Mesenchymal stem cell (in vitro differentiated cells and primary cell): ENCODE results near the gene ARHGAP33.

ENCODE experiments used
- DNase-seq: peaks from one replicate; pipeline ENCODE4 v3.0.0-alpha.2; 2013
- H2AFZ ChIP-seq: one replicate; pipeline ENCODE4 v1.6.1; 2013; ENCODE audit warnings: low read depth, mild to moderate bottlenecking, control low read depth, inconsistent platforms, low read length, moderate library complexity
- H2AK5ac ChIP-seq: 2 replicates; pipeline ENCODE4 v1.6.1; 2013; ENCODE audit warnings: low read length, moderate library complexity, mild to moderate bottlenecking, inconsistent platforms; ENCODE audit not compliant: severe bottlenecking
- H2BK120ac ChIP-seq: one replicate; pipeline ENCODE4 v1.6.1; 2013; ENCODE audit warnings: low read depth, mild to moderate bottlenecking, inconsistent platforms, low read length, moderate library complexity
- H2BK12ac ChIP-seq, 2 experiments: one replicate each; pipeline ENCODE4 v1.6.1; 2013; ENCODE audit warnings: inconsistent platforms in 2 of 2, low read length in 2 of 2, mild to moderate bottlenecking in 2 of 2, moderate library complexity in 2 of 2, control low read depth in 1 of 2
- H2BK15ac ChIP-seq: one replicate; pipeline ENCODE4 v1.6.1; 2013; ENCODE audit warnings: mild to moderate bottlenecking, low read depth, inconsistent platforms; ENCODE audit not compliant: poor library complexity, severe bottlenecking
- H2BK5ac ChIP-seq: 2 replicates; pipeline ENCODE4 v1.6.1; 2013; ENCODE audit warnings: low read depth, mild to moderate bottlenecking, low read length, control low read depth, inconsistent platforms; ENCODE audit not compliant: poor library complexity, severe bottlenecking
- H3K14ac ChIP-seq, 2 experiments: one replicate each; pipeline ENCODE4 v1.6.1; 2013; ENCODE audit warnings: inconsistent platforms in 2 of 2, low read length in 2 of 2, control low read depth in 1 of 2, mild to moderate bottlenecking in 1 of 2, moderate library complexity in 1 of 2
- H3K18ac ChIP-seq, 2 experiments: one replicate each; pipeline ENCODE4 v1.6.1; 2013; ENCODE audit warnings: inconsistent platforms in 2 of 2, low read length in 2 of 2, control low read depth in 1 of 2, low read depth in 1 of 2, mild to moderate bottlenecking in 1 of 2
- H3K23ac ChIP-seq, 2 experiments: one replicate each; pipeline ENCODE4 v1.6.1; 2013; ENCODE audit warnings: inconsistent platforms in 2 of 2, low read length in 2 of 2, mild to moderate bottlenecking in 2 of 2, moderate library complexity in 2 of 2, control low read depth in 1 of 2
- H3K27ac ChIP-seq: 2 replicates; pipeline ENCODE4 v1.5.1; 2013; ENCODE audit warnings: mild to moderate bottlenecking, moderate library complexity, low read length, control low read depth, inconsistent platforms; ENCODE audit not compliant: poor library complexity, severe bottlenecking
- H3K27me3 ChIP-seq, 2 experiments: 2 replicates each; pipeline versions ENCODE4 v1.6.1 to v1.7.0; 2013; ENCODE audit warnings: low read length in 2 of 2, mild to moderate bottlenecking in 2 of 2, moderate library complexity in 2 of 2, control low read depth in 1 of 2, inconsistent platforms in 1 of 2; ENCODE audit not compliant: control insufficient read depth in 1 of 2, insufficient read depth in 1 of 2
- H3K36me3 ChIP-seq, 2 experiments: 2 replicates each; pipeline versions ENCODE4 v1.6.1 to v1.7.0; 2013; ENCODE audit warnings: low read length in 2 of 2, control low read depth in 1 of 2, inconsistent platforms in 1 of 2, low read depth in 1 of 2, mild to moderate bottlenecking in 1 of 2; ENCODE audit not compliant: insufficient read depth in 2 of 2, control insufficient read depth in 1 of 2
- H3K4ac ChIP-seq, 2 experiments: one replicate each; pipeline ENCODE4 v1.6.1; 2013; ENCODE audit warnings: inconsistent platforms in 2 of 2, low read length in 2 of 2, mild to moderate bottlenecking in 2 of 2, moderate library complexity in 2 of 2, control low read depth in 1 of 2, low read depth in 1 of 2
- H3K4me1 ChIP-seq: 2 replicates; pipeline ENCODE4 v1.6.1; 2013; ENCODE audit warnings: low read depth, low read length, control low read depth; ENCODE audit not compliant: control insufficient read depth, insufficient read depth
- H3K4me2 ChIP-seq: 2 replicates; pipeline ENCODE4 v1.6.1; 2013; ENCODE audit warnings: low read length, mild to moderate bottlenecking, inconsistent platforms; ENCODE audit not compliant: poor library complexity, severe bottlenecking
- H3K4me3 ChIP-seq, 2 experiments: 2 replicates each; pipeline versions ENCODE4 v1.5.1 to v1.7.0; 2013; ENCODE audit warnings: low read length in 2 of 2, mild to moderate bottlenecking in 2 of 2, control low read depth in 1 of 2, low read depth in 1 of 2; ENCODE audit not compliant: insufficient read depth in 1 of 2
- H3K79me1 ChIP-seq: replicated peaks from 2 replicates; pipeline ENCODE4 v1.6.1; 2013; ENCODE audit warnings: mild to moderate bottlenecking, control low read depth, low read length, inconsistent platforms; ENCODE audit not compliant: poor library complexity, severe bottlenecking
- H3K9ac ChIP-seq: 2 replicates; pipeline ENCODE4 v1.7.0; 2013; ENCODE audit warnings: mild to moderate bottlenecking, low read length, moderate library complexity
- H3K9me3 ChIP-seq: 2 replicates; pipeline ENCODE4 v1.7.0; 2013; ENCODE audit warnings: mild to moderate bottlenecking, low read length; ENCODE audit not compliant: control insufficient read depth
- H4K8ac ChIP-seq: one replicate; pipeline ENCODE4 v1.6.1; 2013; ENCODE audit warnings: inconsistent platforms, mild to moderate bottlenecking, low read length, moderate library complexity
- H4K91ac ChIP-seq: one replicate; pipeline ENCODE4 v1.6.1; 2013; ENCODE audit warnings: mild to moderate bottlenecking, low read length, inconsistent platforms
- WGBS: methylation state at CpG from one replicate; pipeline ENCODE4 v1.1.7; 2013; ENCODE audit warnings: mixed read lengths; 5-methylcytosine and 5-hydroxymethylcytosine counted together

ARHGAP33 gene

DNA sequence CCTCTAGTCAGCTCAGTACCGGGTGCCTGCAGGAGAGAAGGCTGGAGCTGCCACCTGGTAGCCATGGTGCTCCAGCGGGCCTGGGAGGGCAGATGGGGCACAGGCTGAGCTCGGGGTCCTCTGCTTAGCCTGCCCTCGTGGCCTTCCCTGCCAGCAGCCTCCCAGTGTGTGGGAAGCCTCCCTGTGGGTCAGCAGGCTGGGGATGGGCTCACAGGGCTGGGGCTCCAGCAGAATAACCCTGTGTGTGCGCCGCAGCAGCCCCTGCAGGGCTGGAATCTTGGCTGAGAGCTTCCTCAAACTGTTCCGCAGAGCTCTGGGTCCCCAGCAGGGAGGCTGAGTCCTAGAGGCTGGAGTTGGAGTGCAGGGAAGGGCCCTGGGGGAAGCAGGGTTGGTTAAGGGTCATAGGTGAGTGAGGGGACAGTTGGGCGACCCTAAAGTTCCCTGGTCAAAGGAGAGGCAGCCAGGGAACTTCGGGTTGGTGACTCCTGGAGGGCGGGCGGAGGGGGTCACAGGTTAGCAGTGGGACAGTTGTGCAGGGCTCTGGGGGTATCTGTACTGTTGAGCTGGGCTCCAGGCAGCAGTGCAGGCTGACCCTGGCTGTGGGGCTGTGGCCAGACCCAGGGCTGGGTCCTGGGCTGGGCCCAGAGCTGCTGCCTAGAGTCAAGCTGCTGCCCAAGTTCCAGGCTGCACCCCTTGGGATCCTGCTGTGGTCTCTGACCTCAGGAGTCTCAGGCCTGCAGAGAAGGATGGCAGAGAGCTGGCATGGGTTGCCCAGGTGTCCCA is 14.0 kb downstream of the ARHGAP33 start:
- Histone ChIP-seq H3K9me3 (no peaks in the 10 kb centered on the region), H3K27ac (no peak overlapping the region), H3K4me3 (no peak overlapping the region), H3K4ac (no peak overlapping the region), H2BK15ac (no peak overlapping the region), H4K8ac (no peak overlapping the region), H3K18ac (no peak overlapping the region), H3K27me3 (no peaks in the 10 kb centered on the region), H2AK5ac (no peak overlapping the region), H3K36me3 (peaks cover 0 to 29% of the 10 kb centered on the region in 2 experiments), H2AFZ (no peak overlapping the region), H2BK12ac (no peak overlapping the region), H4K91ac (no peak overlapping the region), H3K23ac (no peak overlapping the region), H3K14ac (no peak overlapping the region), H2BK5ac (no peak overlapping the region), H3K4me2 (no peak overlapping the region), H2BK120ac (no peak overlapping the region), H3K4me1 (peaks cover 12% of the 10 kb centered on the region), H3K9ac (no peak overlapping the region), H3K79me1 (no peaks in the 10 kb centered on the region)
- 84% methylated on average over 11 of the region's 11 CpGs for WGBS
- DNase-seq = no peak

DNA sequence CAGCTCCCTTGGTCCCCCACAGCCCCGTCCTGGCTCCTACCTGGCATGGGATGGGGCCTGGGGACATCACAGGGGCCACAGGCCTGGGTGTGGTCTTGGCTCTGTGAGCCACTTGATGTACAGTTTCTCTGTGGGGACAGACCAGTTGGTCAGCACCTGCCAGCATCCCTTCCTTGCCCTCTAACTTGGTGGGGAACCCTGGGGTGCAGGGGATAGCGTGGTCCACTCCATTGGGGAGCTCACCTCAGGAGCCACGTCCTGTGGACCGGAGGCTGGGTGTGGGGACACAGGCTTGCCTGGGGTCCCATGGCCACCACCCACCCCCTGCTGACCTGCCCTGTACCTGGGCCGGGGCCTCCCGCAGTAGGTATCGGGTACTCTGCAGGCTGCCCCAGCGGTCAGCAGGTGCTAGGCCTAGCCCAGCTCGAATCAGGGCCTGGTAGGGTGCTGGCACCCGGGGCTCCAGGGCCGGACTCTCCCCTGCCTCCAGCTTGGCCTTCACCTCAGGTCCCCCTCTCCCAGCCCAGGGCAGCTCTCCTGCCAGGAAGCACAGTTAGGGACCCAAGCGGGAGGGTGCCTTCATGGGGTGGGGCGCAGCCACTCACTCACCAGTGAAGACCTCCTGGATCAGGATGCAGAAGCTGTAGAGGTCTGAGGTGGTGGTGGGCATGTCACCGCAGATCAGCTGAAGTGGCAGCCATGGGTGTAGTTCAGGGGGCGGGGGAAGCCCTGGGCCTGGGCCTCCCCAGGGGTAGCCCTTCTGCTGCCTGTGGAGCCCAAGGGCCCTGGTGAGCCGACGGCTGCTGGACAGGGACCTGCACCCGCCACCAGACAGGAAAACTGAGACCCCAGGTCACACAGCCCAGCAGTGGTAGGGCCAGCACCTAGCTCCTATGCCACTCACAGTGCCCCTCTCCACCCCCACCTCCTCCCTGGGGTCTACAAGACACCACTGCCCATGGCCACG is 14.9 kb downstream of the ARHGAP33 start:
- Histone ChIP-seq H3K27me3 (peaks cover 0 to 1% of the 10 kb centered on the region in 2 experiments), H2AFZ (no peak overlapping the region), H2AK5ac (no peak overlapping the region), H3K4me1 (peaks cover 12% of the 10 kb centered on the region), H3K4me3 (no peak overlapping the region), H3K4ac (no peak overlapping the region), H2BK5ac (no peak overlapping the region), H3K27ac (no peak overlapping the region), H2BK15ac (no peak overlapping the region), H4K8ac (peak overlapping the region; percentile 13), H2BK120ac (no peak overlapping the region), H3K36me3 (peaks cover 0 to 20% of the 10 kb centered on the region in 2 experiments), H3K9ac (no peak overlapping the region), H4K91ac (no peak overlapping the region), H3K23ac (no peak overlapping the region), H3K9me3 (no peaks in the 10 kb centered on the region), H3K14ac (peak overlapping the region in 1 of 2 experiments; percentile 46), H3K79me1 (no peaks in the 10 kb centered on the region), H3K4me2 (no peak overlapping the region), H3K18ac (no peak overlapping the region), H2BK12ac (no peak overlapping the region)
- WGBS = 87% methylated on average over 17 of the region's 19 CpGs
- DNase-seq = no peak

GRCh38 chr19:35790981-35791813 is 15.8 kb downstream of the ARHGAP33 start:
- Histone ChIP-seq H3K36me3 (peaks cover 0 to 14% of the 10 kb centered on the region in 2 experiments), H2AFZ (no peak overlapping the region), H3K4me2 (no peak overlapping the region), H3K18ac (no peak overlapping the region), H3K4me1 (peaks cover 12% of the 10 kb centered on the region), H2BK5ac (no peak overlapping the region), H3K9ac (no peak overlapping the region), H3K27me3 (peaks cover 0 to 10% of the 10 kb centered on the region in 2 experiments), H4K8ac (peak overlapping the region; percentile 13), H3K23ac (no peak overlapping the region), H4K91ac (no peak overlapping the region), H2BK120ac (no peak overlapping the region), H3K79me1 (no peaks in the 10 kb centered on the region), H2BK15ac (no peak overlapping the region), H3K27ac (no peak overlapping the region), H3K14ac (peak overlapping the region in 1 of 2 experiments; percentile 46), H2BK12ac (no peak overlapping the region), H3K9me3 (no peaks in the 10 kb centered on the region), H3K4ac (no peak overlapping the region), H2AK5ac (no peak overlapping the region), H3K4me3 (no peak overlapping the region)
- no peak for DNase-seq
- 72% methylated on average over 20 of the region's 20 CpGs for WGBS
